Keratinocyte (primary cell): ENCODE measurements around the gene MCF2L2. TPM values are rescaled to one million over a fixed set of nuclear protein-coding genes. Genes with fewer than 3 reads are reported as not detected.

Source experiments
- DNase-seq: peaks from one replicate; pipeline ENCODE4 v3.0.0-alpha.2; 2011; ENCODE audit warnings: low read depth, missing footprints, low spot score
- FAIRE-seq: peaks from 2 replicates; lab custom pipeline; 2011; peaks lifted over from hg19 to GRCh38; lab: Jason Lieb, UNC
- H2AFZ ChIP-seq: 2 replicates; pipeline ENCODE4 v1.6.0; 2012; ENCODE audit warnings: low read length, control low read depth, inconsistent platforms; ENCODE audit not compliant: control insufficient read depth
- H3K27ac ChIP-seq: 2 replicates; pipeline ENCODE4 v1.5.1; 2011; ENCODE audit warnings: low read length; ENCODE audit not compliant: control insufficient read depth, insufficient read depth
- H3K27me3 ChIP-seq: 3 replicates; pipeline ENCODE4 v1.6.0; 2011; ENCODE audit warnings: low read length; ENCODE audit not compliant: control insufficient read depth, insufficient read depth; ENCODE audit errors: extremely low read depth
- H3K36me3 ChIP-seq, 2 experiments: 2 replicates in 1 of 2; 3 replicates in 1 of 2; pipeline ENCODE4 v1.5.1; 2011; ENCODE audit warnings: low read length in 2 of 2, mild to moderate bottlenecking in 1 of 2; ENCODE audit not compliant: control insufficient read depth in 2 of 2, insufficient read depth in 2 of 2; ENCODE audit errors: extremely low read depth in 1 of 2
- H3K4me1 ChIP-seq: 3 replicates; pipeline ENCODE4 v1.5.1; 2011; ENCODE audit warnings: low read length; ENCODE audit not compliant: control insufficient read depth, insufficient read depth; ENCODE audit errors: extremely low read depth
- H3K4me2 ChIP-seq: 3 replicates; pipeline ENCODE4 v1.6.0; 2011; ENCODE audit warnings: low read depth, low read length; ENCODE audit not compliant: control insufficient read depth, insufficient read depth; ENCODE audit errors: extremely low read depth
- H3K4me3 ChIP-seq, 3 experiments: fragments of 200-600 bp in 1 of 3; sonication (generic) in 1 of 3; 2 replicates in 2 of 3; 3 replicates in 1 of 3; pipeline ENCODE4 v1.5.1; 2011 to 2016; ENCODE audit warnings: low read length in 3 of 3, mild to moderate bottlenecking in 3 of 3, control low read depth in 2 of 3, inconsistent platforms in 1 of 3, low read depth in 1 of 3, mixed read lengths in 1 of 3, mixed run types in 1 of 3, moderate library complexity in 1 of 3; ENCODE audit not compliant: control insufficient read depth in 2 of 3, insufficient read depth in 2 of 3; ENCODE audit errors: extremely low read depth in 1 of 3
- H3K79me2 ChIP-seq: 2 replicates; pipeline ENCODE4 v1.6.0; 2012; ENCODE audit warnings: low read length; ENCODE audit not compliant: control insufficient read depth, insufficient read depth
- H3K9ac ChIP-seq: 3 replicates; pipeline ENCODE4 v1.6.0; 2011; ENCODE audit warnings: low read length; ENCODE audit not compliant: control insufficient read depth, insufficient read depth; ENCODE audit errors: extremely low read depth
- H3K9me1 ChIP-seq: 3 replicates; pipeline ENCODE4 v1.6.0; 2011; ENCODE audit warnings: low read length; ENCODE audit not compliant: control insufficient read depth, insufficient read depth; ENCODE audit errors: extremely low read depth
- H3K9me3 ChIP-seq: 2 replicates; pipeline ENCODE4 v1.5.1; 2012; ENCODE audit warnings: low read depth, low read length; ENCODE audit not compliant: control insufficient read depth
- H4K20me1 ChIP-seq: 3 replicates; pipeline ENCODE4 v1.6.0; 2011; ENCODE audit warnings: low read length; ENCODE audit not compliant: control insufficient read depth, insufficient read depth; ENCODE audit errors: extremely low read depth
- CTCF ChIP-seq, 3 experiments: IDR thresholded peaks in 1 of 3; conservative IDR thresholded peaks in 1 of 3; optimal IDR thresholded peaks in 1 of 3; 2 replicates in 2 of 3; 3 replicates in 1 of 3; pipeline versions ENCODE3 to v1.5.1; 2011; ENCODE audit warnings: low read length in 3 of 3, mild to moderate bottlenecking in 3 of 3, moderate library complexity in 2 of 3, control low read depth in 1 of 3, inconsistent platforms in 1 of 3; ENCODE audit not compliant: insufficient read depth in 2 of 3; ENCODE audit errors: extremely low read depth in 1 of 3
- EZH2 ChIP-seq: IDR thresholded peaks from one replicate; pipeline ENCODE4 v1.6.1; 2012; ENCODE audit warnings: inconsistent platforms, mild to moderate bottlenecking, low read length, moderate library complexity
- dilution Hi-C: fragments of 300-500 bp; cut with MboI; formaldehyde crosslinking; loops from one replicate; pipeline ENCODE4 v1.7.0; 2020; ENCODE audit warnings: low sequenced_read_pairs; ENCODE audit not compliant: extremely low pct_ligation_motif_present
- polyA plus RNA-seq, 5 experiments: library from polyadenylated mRNA; depleted of rRNA in 3 of 5; stranded (reverse) in 3 of 5; stranded (forward) in 1 of 5; unstranded in 1 of 5; fragments of >200 nt; gene quantifications; 1 replicate in 1 of 5; 2 replicates in 3 of 5; 3 replicates in 1 of 5; pipeline versions ENCODE4 v1.2.1 to v1.2.3, GENCODE V29; 2011 to 2012; ENCODE audit warnings: missing spikeins in 2 of 5, low read depth in 1 of 5, low replicate concordance in 1 of 5

The MCF2L2 gene
- polyA plus RNA-seq, 1 donor (not counting 4 experiments of a cell fraction or from before 2014, with no cell fraction given): 0.26 TPM

- H3K27me3 ChIP-seq: no peaks in the 10 kb centered on the region
- no peaks in the 10 kb centered on the region for H4K20me1 ChIP-seq
- no peaks in the 10 kb centered on the region for H3K9me1 ChIP-seq
- H3K4me1 ChIP-seq: peaks cover 11% of the 10 kb centered on the region
- no peaks in the 10 kb centered on the region for H3K79me2 ChIP-seq
- no peak overlapping the region for H3K4me2 ChIP-seq
- no peaks in the 10 kb centered on the region for H3K9me3 ChIP-seq
- H3K4me3 ChIP-seq: no peak overlapping the region
- H2AFZ ChIP-seq: no peak overlapping the region
- H3K9ac ChIP-seq: no peak overlapping the region
- H3K27ac ChIP-seq: no peak overlapping the region
- H3K36me3 ChIP-seq: no peaks in the 10 kb centered on the region
- no peak for DNase-seq
- no peak for FAIRE-seq
- dilution Hi-C loops: no loop called here
- TF ChIP-seq CTCF (optimal IDR thresholded peaks at IDR 0.05 in 1 of 3, IDR thresholded peaks at IDR 0.05 in 1 of 3, conservative IDR thresholded peaks at IDR 0.05 in 1 of 3; ENCODE audit: extremely low read depth in 1 of 3, insufficient read depth in 2 of 3, low read length in 3 of 3) (no peak), EZH2 (no peak)
These were observed 210.7 kb downstream of the MCF2L2 start for GRCh38 chr3:183217548-183218332.

- H3K4me2 ChIP-seq: no peak overlapping the region
- FAIRE-seq: peak; percentile 58
- H3K9me1 ChIP-seq: no peaks in the 10 kb centered on the region
- no peak for TF ChIP-seq EZH2
- no peak for TF ChIP-seq CTCF (optimal IDR thresholded peaks at IDR 0.05 in 1 of 3, IDR thresholded peaks at IDR 0.05 in 1 of 3, conservative IDR thresholded peaks at IDR 0.05 in 1 of 3; ENCODE audit: extremely low read depth in 1 of 3, insufficient read depth in 2 of 3, low read length in 3 of 3)
- no peaks in the 10 kb centered on the region for H3K27me3 ChIP-seq
- H4K20me1 ChIP-seq: no peaks in the 10 kb centered on the region
- no peak overlapping the region for H3K4me3 ChIP-seq
- no peaks in the 10 kb centered on the region for H3K9me3 ChIP-seq
- no peak overlapping the region for H3K9ac ChIP-seq
- peaks cover 5% of the 10 kb centered on the region for H3K4me1 ChIP-seq
- no peak overlapping the region for H3K27ac ChIP-seq
- dilution Hi-C loops: no loop called here
- H3K79me2 ChIP-seq: no peaks in the 10 kb centered on the region
- no peak for DNase-seq
- no peak overlapping the region for H2AFZ ChIP-seq
- no peaks in the 10 kb centered on the region for H3K36me3 ChIP-seq
These were observed 212.7 kb downstream of the MCF2L2 start for GRCh38 chr3:183215591-183216202.
